Dermis microvascular lymphatic vessel endothelial cell (primary cell): Measurements from ENCODE around the gene FZD7. TPM values are rescaled to one million over a fixed set of nuclear protein-coding genes. Genes with fewer than 3 reads are reported as not detected.

Source experiments
- DNase-seq, 2 donors: peaks; one replicate each; pipeline versions ENCODE4 v3.0.0 to v3.0.0-alpha.2; 2010; ENCODE audit warnings: low read depth in 2 of 2
- total RNA-seq: library from RNA; depleted of rRNA; stranded (reverse); fragments of >200 nt; gene quantifications from 2 replicates; pipeline ENCODE4 v1.2.1, GENCODE V29; 2014

Gene FZD7
- total RNA-seq, 1 donor from 2014 or later: under 0.01 TPM

GRCh38 chr2:202066875-202067274 is 33.2 kb downstream of the FZD7 start:
- no peak for DNase-seq

- DNase-seq: no peak
These were observed 33.9 kb downstream of the FZD7 start for GRCh38 chr2:202067589-202067988.

DNA sequence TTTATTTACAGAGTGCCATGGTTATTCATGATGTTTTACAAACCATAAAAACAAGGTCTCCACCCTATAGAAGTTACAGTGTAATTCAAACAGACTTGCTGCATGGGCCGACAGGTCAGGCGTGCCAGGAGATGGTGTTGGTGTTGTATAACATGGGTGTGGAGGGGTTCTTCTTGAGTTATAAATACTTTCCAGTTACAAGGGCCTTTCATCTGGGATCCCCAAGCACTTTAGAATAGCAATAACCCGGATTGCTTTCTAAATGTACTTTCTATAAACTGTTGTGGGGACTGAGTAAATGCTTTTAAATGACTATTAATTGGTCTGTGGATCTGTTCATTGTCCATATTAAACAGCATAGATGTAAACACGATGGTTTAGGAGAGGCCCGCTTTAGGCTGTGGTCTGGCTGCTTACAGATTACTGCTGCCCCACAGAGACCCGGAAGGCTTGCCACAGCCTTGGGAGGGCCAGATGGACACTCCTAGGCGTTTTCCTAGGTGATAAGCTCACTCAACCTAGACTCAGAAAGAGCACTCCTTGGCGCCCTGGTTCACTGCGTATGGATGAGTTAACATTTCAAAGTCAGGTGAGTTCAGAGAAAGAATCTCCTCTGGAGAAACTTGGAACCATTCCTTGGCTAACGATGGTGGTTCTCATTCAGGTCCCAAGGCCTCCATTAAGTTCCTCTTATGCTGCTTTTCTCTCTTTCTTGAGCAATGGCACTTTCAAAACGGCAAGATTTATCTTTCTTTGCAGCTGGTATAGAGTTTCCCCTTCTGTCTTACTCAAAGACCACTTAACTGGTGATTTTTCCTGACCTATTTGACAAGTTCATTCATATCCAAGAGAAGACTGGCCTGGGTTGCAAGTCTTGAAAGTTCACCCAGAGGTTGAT is 35.8 kb downstream of the FZD7 start:
- no peak for DNase-seq

DNA sequence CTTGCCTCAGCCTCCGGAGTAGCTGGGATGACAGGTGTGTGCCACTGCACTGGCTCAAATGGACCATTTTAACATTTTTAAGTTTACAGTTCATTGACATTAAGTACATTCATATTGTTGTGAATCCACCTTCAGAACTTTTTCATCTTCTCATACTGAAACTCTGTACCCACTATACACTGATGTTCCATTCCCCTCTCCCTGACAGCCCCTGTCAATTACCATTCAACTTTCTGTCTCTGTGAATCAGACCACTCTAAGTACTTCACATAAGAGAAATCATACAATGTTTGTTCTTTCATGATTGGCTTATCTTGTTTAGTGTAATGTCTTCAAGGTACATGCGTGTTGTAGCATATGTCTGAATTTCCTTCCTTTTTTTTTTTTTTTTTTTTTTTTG is 37.5 kb downstream of the FZD7 start:
- no peak for DNase-seq

GRCh38 chr2:202072226-202072625 is 38.6 kb downstream of the FZD7 start:
- DNase-seq: no peak

DNA sequence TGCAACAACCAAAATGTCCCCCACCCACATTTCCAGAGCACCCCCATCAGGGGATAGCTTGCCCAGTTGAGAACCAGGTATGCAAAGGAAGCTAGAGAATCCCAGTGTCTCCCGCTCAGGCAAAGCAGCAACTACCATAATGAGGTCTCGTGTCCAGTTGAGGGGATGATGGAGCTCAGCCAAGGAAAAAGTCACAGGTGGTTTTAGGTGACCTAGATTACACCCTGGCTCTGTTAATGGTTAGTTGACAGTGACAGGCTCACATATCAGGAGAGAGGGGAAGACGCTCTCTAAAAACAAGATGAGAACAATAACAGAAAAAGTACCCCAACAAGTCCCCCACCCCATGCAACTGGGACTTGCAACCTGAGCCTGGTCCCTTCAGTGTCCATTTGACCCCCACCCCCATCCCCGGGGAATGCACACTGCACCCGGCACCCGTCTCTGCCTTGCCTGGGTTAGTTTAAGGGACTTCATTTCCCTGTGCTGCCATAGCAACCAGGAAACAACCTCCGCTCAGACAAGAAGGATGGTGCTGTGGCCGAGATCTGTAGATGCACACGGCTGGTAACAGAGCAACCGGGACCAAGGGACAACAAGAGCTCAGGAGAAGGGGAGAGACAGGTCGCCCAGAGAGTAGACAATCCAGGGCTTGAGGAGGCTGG is 39.2 kb downstream of the FZD7 start, which contains the start of gene KIAA2012:
Gene KIAA2012 (plus strand): TSS at position 519 of the 665 bp plus-strand sequence. CDS start 373 bp downstream, outside the sequence.
- no peak for DNase-seq

DNA sequence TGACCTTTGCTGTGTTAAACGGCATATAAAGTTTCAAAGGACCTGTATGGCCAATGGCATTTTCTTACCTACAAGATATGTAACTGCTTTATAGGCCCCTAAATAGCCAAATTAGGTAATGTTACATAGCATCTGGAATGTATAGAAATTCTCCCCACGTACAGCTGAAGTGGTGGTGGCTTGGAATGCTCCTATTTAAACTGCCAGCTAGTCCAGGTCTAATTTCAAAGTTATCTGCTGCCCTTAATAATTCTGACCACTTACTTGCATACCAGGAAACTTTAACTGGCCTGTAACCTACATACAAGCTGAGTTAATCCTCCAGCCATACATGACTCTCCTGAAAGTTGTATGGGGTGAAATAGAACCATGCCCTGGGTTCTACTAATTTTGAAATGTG is 40.7 kb downstream of the FZD7 start:
- DNase-seq: no peak

DNA sequence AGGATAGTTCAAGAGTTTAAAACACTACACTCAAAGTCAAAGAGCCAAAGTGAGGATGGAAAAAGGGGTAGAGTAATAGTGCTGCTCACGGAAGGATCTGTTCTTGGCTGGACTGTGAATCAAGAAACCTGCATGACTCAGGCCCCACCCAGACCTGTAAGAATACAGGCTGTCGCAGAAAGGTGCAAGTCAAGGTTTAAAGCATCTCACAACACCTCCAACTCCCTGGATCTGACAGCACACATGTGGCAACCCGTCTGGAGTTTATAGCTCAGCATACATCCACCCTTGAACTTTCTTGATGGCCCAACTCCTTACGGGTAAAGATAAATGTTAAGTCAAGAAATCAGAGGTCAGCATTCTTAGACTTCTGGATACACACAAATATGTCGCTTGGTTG is 45.7 kb downstream of the FZD7 start:
- DNase-seq: no peak

DNA sequence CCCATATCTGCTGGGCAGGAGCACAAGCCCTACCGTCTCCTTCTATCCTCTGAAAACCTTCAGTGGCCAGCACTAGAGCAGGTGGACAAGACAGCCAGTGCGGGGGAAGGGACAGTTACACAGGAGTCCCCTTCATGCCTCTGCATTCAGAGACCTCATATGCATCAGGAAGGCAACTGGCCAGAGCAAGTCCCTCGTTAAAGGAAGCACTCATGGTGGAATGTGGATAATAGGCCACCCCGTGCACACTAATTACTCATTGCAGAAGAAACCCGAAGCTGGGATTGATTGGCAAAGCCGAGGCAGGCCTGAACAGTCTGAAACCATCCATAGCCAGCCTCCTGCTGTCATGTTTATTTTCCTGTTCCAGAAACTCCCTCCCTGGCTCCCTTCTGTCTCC is 50.6 kb downstream of the FZD7 start:
- DNase-seq: no peak

Other genes with a start within 250 kb of the FZD7 start
- gene CDK15, start 227.3 kb upstream of the FZD7 start, total RNA-seq: not detected in 2 replicates
- gene KIAA2012, start 39.4 kb downstream of the FZD7 start, total RNA-seq: not detected in 2 replicates
- gene SUMO1, start 204.7 kb downstream of the FZD7 start, total RNA-seq: 91.0 and 106 TPM in 2 replicates
- 26.9 and 27.9 TPM in 2 replicates for gene NOP58, start 231.9 kb downstream of the FZD7 start, total RNA-seq